Kidney (tissue), 14 donors: ENCODE results near the gene ATF7IP. TPM values are rescaled to one million over a fixed set of nuclear protein-coding genes. Genes with fewer than 3 reads are reported as not detected.

Source experiments
- DNase-seq, 5 donors: peaks; one replicate each; pipeline ENCODE4 v3.0.0-alpha.2; 2013 to 2020
- FAIRE-seq: peaks from 2 replicates; lab custom pipeline; 2012; peaks lifted over from hg19 to GRCh38; lab: Jason Lieb, UNC
- H3K27ac ChIP-seq, 2 donors: one replicate each; pipeline ENCODE4 v1.7.0; 2013; ENCODE audit warnings: low read depth in 2 of 2, low read length in 2 of 2, inconsistent platforms in 1 of 2
- H3K27me3 ChIP-seq: one replicate; pipeline ENCODE4 v1.7.1; 2013; ENCODE audit warnings: low read length, inconsistent platforms; ENCODE audit not compliant: control insufficient read depth, insufficient read depth
- H3K36me3 ChIP-seq, 3 donors: one replicate each; pipeline versions ENCODE4 v1.7.0 to v1.7.1; 2013; ENCODE audit warnings: low read length in 3 of 3, control low read depth in 1 of 3, inconsistent platforms in 1 of 3; ENCODE audit not compliant: insufficient read depth in 3 of 3, control insufficient read depth in 2 of 3
- H3K4me1 ChIP-seq, 3 donors: one replicate each; pipeline versions ENCODE4 v1.7.0 to v1.7.1; 2013; ENCODE audit warnings: low read length in 3 of 3, inconsistent platforms in 1 of 3, low read depth in 1 of 3; ENCODE audit not compliant: control insufficient read depth in 2 of 3, insufficient read depth in 2 of 3
- H3K4me3 ChIP-seq, 3 donors: one replicate each; pipeline versions ENCODE4 v1.7.0 to v1.8.1; 2013; ENCODE audit warnings: low read length in 3 of 3, control low read depth in 1 of 3, inconsistent platforms in 1 of 3
- H3K9ac ChIP-seq, 3 donors: one replicate each; pipeline versions ENCODE4 v1.7.0 to v1.7.1; 2013; ENCODE audit warnings: low read length in 3 of 3, control low read depth in 1 of 3, inconsistent platforms in 1 of 3
- H3K9me3 ChIP-seq, 3 donors: one replicate each; pipeline versions ENCODE4 v1.7.0 to v1.7.1; 2013; ENCODE audit warnings: low read length in 3 of 3, control low read depth in 1 of 3, inconsistent platforms in 1 of 3; ENCODE audit not compliant: control insufficient read depth in 2 of 3, insufficient read depth in 1 of 3
- CTCF ChIP-seq: IDR thresholded peaks from 3 replicates; pipeline ENCODE4 v1.5.1; 2012; ENCODE audit warnings: mild to moderate bottlenecking, moderate library complexity, borderline replicate concordance; ENCODE audit not compliant: insufficient read depth; ENCODE audit errors: extremely low read depth
- intact Hi-C: fragments of 100-400 bp; cut with DNase I; formaldehyde crosslinking; loops from one replicate; pipeline ENCODE4 v1.11.1; 2022
- polyA plus RNA-seq: library from polyadenylated mRNA; stranded (reverse); fragments of 350-450 nt; fragmentation: Illumina TruSeq; extraction: RNeasy Lipid Tissue Mini Kit (QIAGEN cat#74804); gene quantifications from one replicate; pipeline ENCODE4 v1.2.3, GENCODE V29; 2014; ENCODE audit warnings: low read depth, low replicate concordance; ENCODE audit not compliant: insufficient read depth
- total RNA-seq: library from RNA; stranded (reverse); fragmentation: NEBNext Ultra II Directional; extraction: Animal tissue kit (Norgen Biotek cat#: 25700); gene quantifications from one replicate; pipeline ENCODE4 v1.2.1, GENCODE V29; 2021
- donor health status: control.
- donor health status: control.
- donor health status: control.
- donor health status: control.
- donor health status: control.
- donor health status: DM: yes; HTN: yes; CAD: no.
- donor health status: Normal renal cell carcinoma (clear cell type).

Gene ATF7IP
- total and polyA plus RNA-seq, 2 donors from 2014 or later, result 6.3 to 97.1 TPM

- intact Hi-C loops, result no loop called here
- Histone ChIP-seq H3K9ac (no peak overlapping the region), H3K4me1 (peaks cover 0 to 12% (median 0%) of the 10 kb centered on the region in 3 donors), H3K27ac (no peak overlapping the region), H3K9me3 (no peaks in the 10 kb centered on the region), H3K4me3 (no peak overlapping the region), H3K36me3 (no peaks in the 10 kb centered on the region), H3K27me3 (no peaks in the 10 kb centered on the region)
- DNase-seq, result peak in 1 of 5 donors; percentile 47
- no peak for FAIRE-seq
- TF ChIP-seq CTCF, result no peak
Observed at GRCh38 chr12:14373217-14373616, 7.7 kb downstream of the ATF7IP start.

GRCh38 chr12:14379508-14379907 is 14.0 kb downstream of the ATF7IP start:
- no peaks in the 10 kb centered on the region for H3K36me3 ChIP-seq
- no peak for TF ChIP-seq CTCF
- DNase-seq, result no peak
- no peak overlapping the region for H3K9ac ChIP-seq
- H3K9me3 ChIP-seq, result peaks cover 0 to 15% (median 0%) of the 10 kb centered on the region in 3 donors
- intact Hi-C loops, result no loop called here
- H3K4me1 ChIP-seq, result peaks cover 0 to 8% (median 2%) of the 10 kb centered on the region in 3 donors
- no peak overlapping the region for H3K27ac ChIP-seq
- no peak for FAIRE-seq
- no peaks in the 10 kb centered on the region for H3K27me3 ChIP-seq
- no peak overlapping the region for H3K4me3 ChIP-seq

- peak in 4 of 5 donors; percentile 73 to 95 (median 89) for DNase-seq
- no peak for TF ChIP-seq CTCF
- Histone ChIP-seq H3K4me1 (peaks cover 0 to 15% (median 6%) of the 10 kb centered on the region in 3 donors), H3K9me3 (peaks cover 0 to 3% (median 0%) of the 10 kb centered on the region in 3 donors), H3K36me3 (no peaks in the 10 kb centered on the region), H3K27me3 (no peaks in the 10 kb centered on the region), H3K9ac (peak overlapping the region in 1 of 3 donors; percentile 44), H3K27ac (no peak overlapping the region), H3K4me3 (peak overlapping the region; percentile 19 to 57 (median 57))
- peak; percentile 93 for FAIRE-seq
- intact Hi-C loops, result no loop called here
Observed at GRCh38 chr12:14384783-14385638, 19.5 kb downstream of the ATF7IP start.
